Endothelial cell of umbilical vein (primary cell): ENCODE measurements around the gene ETFRF1.

Source experiments
- CTCF ChIP-seq, 2 donors: IDR thresholded peaks; 1 replicate in 1 of 2; 2 replicates in 1 of 2; pipeline ENCODE4 v1.5.1; 2011; ENCODE audit warnings: low read length in 2 of 2, mild to moderate bottlenecking in 2 of 2, moderate library complexity in 2 of 2, control low read depth in 1 of 2, inconsistent platforms in 1 of 2, low read depth in 1 of 2; ENCODE audit not compliant: insufficient read depth in 1 of 2; ENCODE audit errors: extremely low read depth in 1 of 2
- EZH2 ChIP-seq: IDR thresholded peaks from 2 replicates; pipeline ENCODE4 v1.6.1; 2012; ENCODE audit warnings: borderline replicate concordance, low read depth, mild to moderate bottlenecking, moderate library complexity, low read length, inconsistent platforms; ENCODE audit not compliant: severe bottlenecking
- FOS ChIP-seq: IDR thresholded peaks from 2 replicates; pipeline ENCODE4 v1.6.1; 2011; ENCODE audit warnings: mild to moderate bottlenecking, low read length, moderate library complexity, borderline replicate concordance; ENCODE audit not compliant: insufficient read depth
- GATA2 ChIP-seq: IDR thresholded peaks from 2 replicates; pipeline ENCODE4 v1.7.0; 2011; ENCODE audit warnings: low read depth, mild to moderate bottlenecking, moderate library complexity, mixed read lengths, low read length; ENCODE audit not compliant: insufficient read length, insufficient read depth
- JUN ChIP-seq: IDR thresholded peaks from 2 replicates; pipeline ENCODE4 v1.6.1; 2011; ENCODE audit warnings: borderline replicate concordance, low read depth; ENCODE audit not compliant: insufficient read length, insufficient read depth
- MAX ChIP-seq: IDR thresholded peaks from 2 replicates; pipeline ENCODE4 v1.6.1; 2011; ENCODE audit not compliant: insufficient read depth, insufficient read length
- MYC ChIP-seq: IDR thresholded peaks from one replicate; pipeline ENCODE4 v1.6.1; 2011; ENCODE audit warnings: mild to moderate bottlenecking, low read depth, low read length
- POLR2A ChIP-seq: IDR thresholded peaks from 2 replicates; pipeline ENCODE4 v1.6.1; 2012; ENCODE audit warnings: low read depth, mild to moderate bottlenecking, control low read depth, low read length
- POLR2AphosphoS5 ChIP-seq: IDR thresholded peaks from 2 replicates; pipeline ENCODE4 v1.6.1; 2012; ENCODE audit warnings: low read depth, mild to moderate bottlenecking, control low read depth, low read length, moderate library complexity; ENCODE audit not compliant: insufficient read depth

DNA sequence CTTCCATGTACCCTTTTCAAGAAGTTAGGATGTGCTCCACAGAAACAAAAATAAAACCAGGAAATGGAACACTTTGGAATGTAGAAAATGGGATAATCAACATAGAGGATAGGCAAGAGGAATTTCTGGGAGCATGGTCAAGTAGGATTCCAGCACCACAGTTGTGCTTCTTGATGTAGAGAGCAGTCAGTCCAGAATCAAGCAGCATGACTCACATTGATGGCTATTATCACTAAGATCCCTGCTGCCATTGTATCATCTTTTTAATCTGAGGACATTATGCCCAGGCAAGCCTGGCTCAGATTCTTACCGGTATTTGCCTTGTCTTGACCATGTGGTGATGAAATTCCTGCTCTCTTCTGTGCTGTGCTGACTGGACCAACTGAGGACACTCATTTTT is 5.7 kb downstream of the ETFRF1 start:
- TF ChIP-seq POLR2A (no peak), EZH2 (no peak), POLR2AphosphoS5 (no peak), JUN (no peak), CTCF (IDR thresholded peaks at IDR 0.05; ENCODE audit: extremely low read depth in 1 of 2, insufficient read depth in 1 of 2, low read depth in 1 of 2, low read length in 2 of 2) (no peak), MAX (no peak), MYC (no peak), FOS (peak; percentile 4), GATA2 (no peak)
